H9 (cell line): ENCODE measurements around the gene MAGOH. TPM values are rescaled to one million over a fixed set of nuclear protein-coding genes. Genes with fewer than 3 reads are reported as not detected.

Experiments
- DNase-seq: peaks from one replicate; pipeline ENCODE4 v3.0.0-alpha.2; 2017
- H2AFZ ChIP-seq: one replicate; pipeline ENCODE4 v1.6.1; 2013; ENCODE audit warnings: mild to moderate bottlenecking, low read length, control low read depth, moderate library complexity
- H2AK5ac ChIP-seq: 2 replicates; pipeline ENCODE4 v1.6.1; 2013; ENCODE audit warnings: low read length, control low read depth, mixed read lengths; ENCODE audit not compliant: insufficient read length
- H2BK120ac ChIP-seq: one replicate; pipeline ENCODE4 v1.6.1; 2013; ENCODE audit warnings: low read depth, mild to moderate bottlenecking, low read length, control low read depth, inconsistent platforms; ENCODE audit not compliant: poor library complexity, severe bottlenecking
- H2BK12ac ChIP-seq: 2 replicates; pipeline ENCODE4 v1.6.1; 2013; ENCODE audit warnings: low read length, control low read depth, mixed read lengths, low read depth; ENCODE audit not compliant: insufficient read length
- H2BK15ac ChIP-seq: 2 replicates; pipeline ENCODE4 v1.6.1; 2013; ENCODE audit warnings: low read depth, low read length, control low read depth
- H2BK20ac ChIP-seq: one replicate; pipeline ENCODE4 v1.6.1; 2013; ENCODE audit warnings: low read depth, mild to moderate bottlenecking, low read length, control low read depth, inconsistent platforms; ENCODE audit not compliant: poor library complexity, severe bottlenecking
- H2BK5ac ChIP-seq: 2 replicates; pipeline ENCODE4 v1.6.1; 2013; ENCODE audit warnings: low read length, control low read depth, mixed read lengths; ENCODE audit not compliant: insufficient read length
- H3K14ac ChIP-seq: 2 replicates; pipeline ENCODE4 v1.6.1; 2013; ENCODE audit warnings: low read length, control low read depth; ENCODE audit not compliant: insufficient read depth
- H3K18ac ChIP-seq: 2 replicates; pipeline ENCODE4 v1.6.1; 2013; ENCODE audit warnings: low read depth, mild to moderate bottlenecking, mixed read lengths, low read length, control low read depth; ENCODE audit not compliant: insufficient read length
- H3K23ac ChIP-seq: 2 replicates; pipeline ENCODE4 v1.6.1; 2013; ENCODE audit warnings: low read length, control low read depth, mixed read lengths, low read depth; ENCODE audit not compliant: insufficient read length
- H3K23me2 ChIP-seq: 2 replicates; pipeline ENCODE4 v1.6.1; 2013; ENCODE audit warnings: low read depth, mild to moderate bottlenecking, mixed read lengths, low read length, control low read depth; ENCODE audit not compliant: insufficient read length, poor library complexity, severe bottlenecking
- H3K27ac ChIP-seq: 2 replicates; pipeline ENCODE4 v1.5.1; 2013; ENCODE audit warnings: low read length, control low read depth, mixed read lengths, low read depth; ENCODE audit not compliant: insufficient read length
- H3K27me3 ChIP-seq: 2 replicates; pipeline ENCODE4 v1.6.1; 2013; ENCODE audit warnings: low read length, control low read depth, inconsistent platforms; ENCODE audit not compliant: insufficient read depth
- H3K4ac ChIP-seq: 2 replicates; pipeline ENCODE4 v1.6.1; 2013; ENCODE audit warnings: low read depth, mild to moderate bottlenecking, control low read depth, inconsistent platforms, low read length, moderate library complexity
- H3K4me1 ChIP-seq: 2 replicates; pipeline ENCODE4 v1.6.1; 2013; ENCODE audit warnings: low read length, control low read depth, inconsistent platforms; ENCODE audit not compliant: insufficient read depth
- H3K4me2 ChIP-seq: 2 replicates; pipeline ENCODE4 v1.6.1; 2013; ENCODE audit warnings: low read length, control low read depth, mixed read lengths; ENCODE audit not compliant: insufficient read length, insufficient read depth
- H3K56ac ChIP-seq: 2 replicates; pipeline ENCODE4 v1.6.1; 2013; ENCODE audit warnings: low read depth, mild to moderate bottlenecking, mixed read lengths, low read length, control low read depth; ENCODE audit not compliant: insufficient read length
- H3K79me1 ChIP-seq: 2 replicates; pipeline ENCODE4 v1.6.1; 2013; ENCODE audit warnings: low read depth, mild to moderate bottlenecking, moderate library complexity, low read length, control low read depth, inconsistent platforms; ENCODE audit not compliant: insufficient read depth, poor library complexity, severe bottlenecking
- H3K79me2 ChIP-seq: 2 replicates; pipeline ENCODE4 v1.6.1; 2013; ENCODE audit warnings: low read length, control low read depth, inconsistent platforms; ENCODE audit not compliant: insufficient read depth
- H3K9ac ChIP-seq: 2 replicates; pipeline ENCODE4 v1.6.1; 2013; ENCODE audit warnings: low read length, control low read depth, mixed read lengths; ENCODE audit not compliant: insufficient read length; ENCODE audit errors: extremely low read depth
- H3K9me3 ChIP-seq: one replicate; pipeline ENCODE4 v1.6.1; 2013; ENCODE audit warnings: low read depth, low read length, inconsistent platforms; ENCODE audit not compliant: control insufficient read depth
- H3T11ph ChIP-seq: one replicate; pipeline ENCODE4 v1.6.1; 2013; ENCODE audit warnings: mild to moderate bottlenecking, low read length, control low read depth, inconsistent platforms
- H4K20me1 ChIP-seq: one replicate; pipeline ENCODE4 v1.6.1; 2013; ENCODE audit not compliant: control insufficient read depth, insufficient read length, insufficient read depth
- H4K5ac ChIP-seq: 2 replicates; pipeline ENCODE4 v1.6.1; 2013; ENCODE audit warnings: low read depth, mild to moderate bottlenecking, mixed read lengths, low read length, control low read depth; ENCODE audit not compliant: insufficient read length
- H4K8ac ChIP-seq: replicated peaks from 2 replicates; pipeline ENCODE4 v1.6.1; 2013; ENCODE audit warnings: low read length, control low read depth, mixed read lengths, low read depth; ENCODE audit not compliant: insufficient read length
- H4K91ac ChIP-seq: 2 replicates; pipeline ENCODE4 v1.6.1; 2013; ENCODE audit warnings: low read depth, mild to moderate bottlenecking, moderate library complexity, mixed read lengths, low read length, control low read depth; ENCODE audit not compliant: insufficient read length
- H3K27ac Mint-ChIP-seq, 3 experiments: 2 replicates in 2 of 3; 3 replicates in 1 of 3; pipeline ENCODE4 v1.8.0; 2020 to 2021; ENCODE audit warnings: mixed read lengths in 3 of 3, mild to moderate bottlenecking in 1 of 3, moderate library complexity in 1 of 3
- H3K27me3 Mint-ChIP-seq: 2 replicates; pipeline ENCODE4 v1.8.0; 2021; ENCODE audit warnings: low read depth, mild to moderate bottlenecking, moderate library complexity, mixed read lengths
- H3K36me3 Mint-ChIP-seq, 3 experiments: 2 replicates in 2 of 3; 3 replicates in 1 of 3; pipeline ENCODE4 v1.8.0; 2020 to 2021; ENCODE audit warnings: low read depth in 3 of 3, mixed read lengths in 3 of 3; ENCODE audit not compliant: insufficient read depth in 1 of 3
- H3K4me1 Mint-ChIP-seq, 2 experiments: 2 replicates each; pipeline ENCODE4 v1.8.0; 2020; ENCODE audit warnings: mixed read lengths in 2 of 2
- H3K4me3 Mint-ChIP-seq, 2 experiments: 2 replicates in 1 of 2; 3 replicates in 1 of 2; pipeline ENCODE4 v1.8.0; 2020 to 2021; ENCODE audit warnings: mild to moderate bottlenecking in 2 of 2, mixed read lengths in 2 of 2, moderate library complexity in 1 of 2
- H3K9me3 Mint-ChIP-seq, 2 experiments: 2 replicates in 1 of 2; 3 replicates in 1 of 2; pipeline ENCODE4 v1.8.0; 2020; ENCODE audit warnings: mild to moderate bottlenecking in 2 of 2, mixed read lengths in 2 of 2, moderate library complexity in 1 of 2
- CTCF ChIP-seq: fragments of 200-600 bp; sonication (generic); conservative IDR thresholded peaks from 3 replicates; pipeline ENCODE4 v1.8.0; 2021; ENCODE audit warnings: antibody characterized with exemption, mild to moderate bottlenecking
- WGBS: extraction: QIAGEN DNeasy Blood & Tissue Kit; methylation state at CpG from one replicate; pipeline ENCODE4 v1.1.7; 2013; ENCODE audit warnings: missing lambda C conversion rate, low lambda C conversion rate, mixed read lengths; ENCODE audit not compliant: insufficient read length; ENCODE audit errors: extremely low coverage; 5-methylcytosine and 5-hydroxymethylcytosine counted together
- total RNA-seq: library from RNA; stranded (reverse); gene quantifications from 2 replicates; pipeline ENCODE4 v1.2.1, GENCODE V29; 2021

MAGOH gene
- total RNA-seq, 1 experiment from 2014 or later: 81.2 TPM

GRCh38 chr1:53274026-53274425, 35.7 kb upstream of the MAGOH start:
- H3K14ac ChIP-seq: no peak overlapping the region
- H3K18ac ChIP-seq: no peak overlapping the region
- Mint-ChIP-seq H3K4me3 (no peak overlapping the region), H3K27ac (peak overlapping the region in 2 of 3 experiments; percentile 34 to 91; a peak in 5 of 7 replicates), H3K9me3 (no peaks in the 10 kb centered on the region), H3K27me3 (no peaks in the 10 kb centered on the region; the same call in 1 of the 2 replicates), H3K4me1 (no peaks in the 10 kb centered on the region), H3K36me3 (peaks cover 47 to 78% (median 71%) of the 10 kb centered on the region in 3 experiments)
- WGBS: no CpG with 5 or more reads among the region's 4 CpGs
- no peak overlapping the region for H2BK12ac ChIP-seq
- no peak overlapping the region for H3K27ac ChIP-seq
- no peaks in the 10 kb centered on the region for H3K4me1 ChIP-seq
- no peak overlapping the region for H4K91ac ChIP-seq
- no peaks in the 10 kb centered on the region for H3K79me2 ChIP-seq
- no peak overlapping the region for H4K5ac ChIP-seq
- peaks cover 2% of the 10 kb centered on the region for H3K23me2 ChIP-seq
- H3K23ac ChIP-seq: no peak overlapping the region
- H3K4me2 ChIP-seq: no peak overlapping the region
- no peak overlapping the region for H2BK20ac ChIP-seq
- H2AFZ ChIP-seq: no peak overlapping the region
- TF ChIP-seq CTCF: no peak
- H3K79me1 ChIP-seq: no peaks in the 10 kb centered on the region
- H3K9me3 ChIP-seq: no peaks in the 10 kb centered on the region
- no peaks in the 10 kb centered on the region for H4K20me1 ChIP-seq
- H2BK5ac ChIP-seq: no peak overlapping the region
- no peak overlapping the region for H4K8ac ChIP-seq
- H2BK120ac ChIP-seq: no peak overlapping the region
- no peak overlapping the region for H2AK5ac ChIP-seq
- H3K9ac ChIP-seq: no peak overlapping the region
- H3T11ph ChIP-seq: no peak overlapping the region
- no peaks in the 10 kb centered on the region for H3K27me3 ChIP-seq
- H3K56ac ChIP-seq: no peak overlapping the region
- H2BK15ac ChIP-seq: no peak overlapping the region
- no peak overlapping the region for H3K4ac ChIP-seq
- DNase-seq: no peak
